Measurements from ENCODE around the gene EIF3A.
A peak's percentile ranks its signal among the peaks of the same experiment; 100 is the strongest.

The EIF3A gene, protein sequence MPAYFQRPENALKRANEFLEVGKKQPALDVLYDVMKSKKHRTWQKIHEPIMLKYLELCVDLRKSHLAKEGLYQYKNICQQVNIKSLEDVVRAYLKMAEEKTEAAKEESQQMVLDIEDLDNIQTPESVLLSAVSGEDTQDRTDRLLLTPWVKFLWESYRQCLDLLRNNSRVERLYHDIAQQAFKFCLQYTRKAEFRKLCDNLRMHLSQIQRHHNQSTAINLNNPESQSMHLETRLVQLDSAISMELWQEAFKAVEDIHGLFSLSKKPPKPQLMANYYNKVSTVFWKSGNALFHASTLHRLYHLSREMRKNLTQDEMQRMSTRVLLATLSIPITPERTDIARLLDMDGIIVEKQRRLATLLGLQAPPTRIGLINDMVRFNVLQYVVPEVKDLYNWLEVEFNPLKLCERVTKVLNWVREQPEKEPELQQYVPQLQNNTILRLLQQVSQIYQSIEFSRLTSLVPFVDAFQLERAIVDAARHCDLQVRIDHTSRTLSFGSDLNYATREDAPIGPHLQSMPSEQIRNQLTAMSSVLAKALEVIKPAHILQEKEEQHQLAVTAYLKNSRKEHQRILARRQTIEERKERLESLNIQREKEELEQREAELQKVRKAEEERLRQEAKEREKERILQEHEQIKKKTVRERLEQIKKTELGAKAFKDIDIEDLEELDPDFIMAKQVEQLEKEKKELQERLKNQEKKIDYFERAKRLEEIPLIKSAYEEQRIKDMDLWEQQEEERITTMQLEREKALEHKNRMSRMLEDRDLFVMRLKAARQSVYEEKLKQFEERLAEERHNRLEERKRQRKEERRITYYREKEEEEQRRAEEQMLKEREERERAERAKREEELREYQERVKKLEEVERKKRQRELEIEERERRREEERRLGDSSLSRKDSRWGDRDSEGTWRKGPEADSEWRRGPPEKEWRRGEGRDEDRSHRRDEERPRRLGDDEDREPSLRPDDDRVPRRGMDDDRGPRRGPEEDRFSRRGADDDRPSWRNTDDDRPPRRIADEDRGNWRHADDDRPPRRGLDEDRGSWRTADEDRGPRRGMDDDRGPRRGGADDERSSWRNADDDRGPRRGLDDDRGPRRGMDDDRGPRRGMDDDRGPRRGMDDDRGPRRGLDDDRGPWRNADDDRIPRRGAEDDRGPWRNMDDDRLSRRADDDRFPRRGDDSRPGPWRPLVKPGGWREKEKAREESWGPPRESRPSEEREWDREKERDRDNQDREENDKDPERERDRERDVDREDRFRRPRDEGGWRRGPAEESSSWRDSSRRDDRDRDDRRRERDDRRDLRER (N-terminal part only)

DNA sequence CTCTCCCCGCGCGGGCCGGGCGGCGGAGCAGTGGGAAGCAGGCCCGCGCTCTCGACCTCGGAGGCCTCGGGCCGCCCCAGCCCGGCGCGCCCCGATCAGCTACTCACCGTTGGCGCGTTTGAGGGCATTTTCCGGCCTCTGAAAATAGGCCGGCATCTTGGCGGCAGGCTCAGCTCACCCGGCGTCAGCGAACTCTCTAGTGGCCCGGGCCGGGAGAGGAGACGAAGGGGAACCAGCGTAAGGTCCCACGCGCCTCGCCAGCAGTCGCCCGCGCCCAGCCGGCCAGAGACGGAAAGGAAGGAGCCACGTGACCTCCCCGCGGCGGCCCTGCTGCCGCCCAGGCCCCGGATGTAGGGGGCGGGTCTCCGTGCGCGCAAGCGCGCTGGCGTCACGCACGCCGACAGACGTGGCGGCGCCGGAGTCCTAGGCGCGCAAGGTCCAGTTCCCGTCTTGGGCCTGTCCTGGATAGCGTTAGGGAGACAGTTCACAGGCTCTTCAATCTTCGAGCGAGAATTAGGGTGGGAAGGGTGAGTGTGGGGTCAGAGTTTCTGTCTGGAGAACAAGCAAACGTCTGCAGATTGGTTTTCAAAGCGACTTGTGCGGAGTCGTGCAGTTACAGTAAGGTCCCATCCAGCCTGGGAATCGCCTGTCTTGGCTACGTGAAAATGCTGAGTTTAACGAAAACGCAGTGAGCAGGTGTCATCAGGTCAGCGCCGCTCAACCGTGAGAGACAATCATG is at the start of gene EIF3A:
TSS of gene EIF3A (minus strand) at position 297 of the 739 bp plus-strand sequence. CDS start at position 156, 141 bp downstream.
- Histone ChIP-seq H3K27me3 (ENCODE audit: control insufficient read depth in 1 of 2, insufficient read depth in 2 of 2, low read length in 2 of 2) (no peaks in the 10 kb centered on the region), H3K4me1 (ENCODE audit: control insufficient read depth, insufficient read depth, low read length) (no peaks in the 10 kb centered on the region), H3K4me3 (ENCODE audit: low read length in 2 of 2) (peak within 1 kb of the TSS; percentile 88 to 91), H3K9me3 (ENCODE audit: control insufficient read depth in 2 of 2, low read length in 2 of 2) (no peaks in the 10 kb centered on the region), H3K9ac (ENCODE audit: low read length in 2 of 2) (peak within 1 kb of the TSS; percentile 98 to 99), H3K27ac (ENCODE audit: low read length) (peak within 1 kb of the TSS; percentile 95), H3K36me3 (ENCODE audit: control insufficient read depth in 2 of 2, insufficient read depth in 2 of 2, low read length in 2 of 2) (no peaks in the 10 kb centered on the region)

DNA sequence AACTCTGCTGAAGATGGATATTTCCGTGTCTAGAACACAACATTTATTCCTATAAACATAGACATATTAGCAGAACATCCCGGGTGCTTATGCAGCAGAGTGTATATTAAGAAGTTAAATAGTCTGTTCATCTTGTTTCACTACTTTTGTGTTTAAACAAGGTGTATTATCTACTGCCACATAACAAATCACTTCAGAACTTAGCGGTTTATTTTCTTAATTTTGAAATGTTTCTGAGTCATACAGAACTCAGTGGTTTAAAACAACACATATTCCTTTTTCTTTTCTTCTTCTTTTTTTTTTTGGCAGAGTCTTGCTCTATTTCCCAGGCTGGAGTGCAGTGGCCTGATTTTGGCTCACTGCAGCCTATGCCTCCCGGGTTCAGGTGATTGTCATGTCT is 49.1 kb upstream of the EIF3A start:
- Histone ChIP-seq H3K27me3 (ENCODE audit: control insufficient read depth in 1 of 2, insufficient read depth in 2 of 2, low read length in 2 of 2) (no peaks in the 10 kb centered on the region), H3K9ac (ENCODE audit: low read length in 2 of 2) (no peak overlapping the region), H3K9me3 (ENCODE audit: control insufficient read depth in 2 of 2, low read length in 2 of 2) (no peaks in the 10 kb centered on the region), H3K27ac (ENCODE audit: low read length) (no peak overlapping the region), H3K4me1 (ENCODE audit: control insufficient read depth, insufficient read depth, low read length) (peaks cover 3% of the 10 kb centered on the region), H3K36me3 (ENCODE audit: control insufficient read depth in 2 of 2, insufficient read depth in 2 of 2, low read length in 2 of 2) (peaks cover 36 to 40% of the 10 kb centered on the region in 2 donors), H3K4me3 (ENCODE audit: low read length in 2 of 2) (no peak overlapping the region)

DNA sequence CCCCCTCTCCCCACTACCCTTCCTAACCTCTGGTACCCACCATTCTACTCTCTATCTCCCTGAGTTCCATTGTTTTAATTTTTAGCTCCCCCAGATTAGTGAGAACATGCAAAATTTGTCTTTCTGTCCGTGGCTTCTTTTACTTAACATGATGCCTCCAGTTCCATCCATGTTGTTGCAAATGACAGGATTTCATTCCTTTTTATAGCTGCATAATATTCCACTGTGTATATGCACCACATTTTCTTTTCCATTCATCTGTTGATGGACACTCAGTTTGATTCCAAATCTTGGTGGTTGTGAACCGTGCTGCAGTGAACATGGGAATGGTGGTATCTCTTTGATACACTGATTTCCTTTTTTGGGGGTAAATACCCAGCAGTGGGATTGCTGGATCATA is 45.3 kb upstream of the EIF3A start:
- Histone ChIP-seq H3K9me3 (ENCODE audit: control insufficient read depth in 2 of 2, low read length in 2 of 2) (no peaks in the 10 kb centered on the region), H3K9ac (ENCODE audit: low read length in 2 of 2) (no peak overlapping the region), H3K36me3 (ENCODE audit: control insufficient read depth in 2 of 2, insufficient read depth in 2 of 2, low read length in 2 of 2) (peaks cover 22 to 23% of the 10 kb centered on the region in 2 donors), H3K27ac (ENCODE audit: low read length) (no peak overlapping the region), H3K27me3 (ENCODE audit: control insufficient read depth in 1 of 2, insufficient read depth in 2 of 2, low read length in 2 of 2) (no peaks in the 10 kb centered on the region), H3K4me3 (ENCODE audit: low read length in 2 of 2) (no peak overlapping the region), H3K4me1 (ENCODE audit: control insufficient read depth, insufficient read depth, low read length) (no peaks in the 10 kb centered on the region)

DNA sequence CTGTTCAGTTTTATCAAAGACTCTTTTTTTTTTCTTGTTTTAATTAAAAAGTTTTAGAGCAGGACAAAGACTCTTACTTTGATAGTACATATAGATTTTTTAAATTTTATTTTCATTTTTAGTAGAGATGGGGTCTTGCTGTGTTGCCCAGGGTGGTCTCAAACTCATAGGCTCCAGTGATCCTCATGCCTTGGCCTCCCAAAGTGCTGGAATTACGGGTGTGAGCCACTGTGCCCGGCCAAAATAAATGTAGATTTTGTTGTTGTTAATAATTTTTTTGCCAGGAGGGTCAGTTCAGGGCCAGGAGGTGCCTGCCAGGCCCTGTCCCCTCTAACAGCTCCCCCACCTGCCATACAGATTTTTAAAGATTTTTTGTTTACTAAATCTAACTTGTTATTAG is 40.3 kb upstream of the EIF3A start:
- Histone ChIP-seq H3K27ac (ENCODE audit: low read length) (peak overlapping the region; percentile 31), H3K4me3 (ENCODE audit: low read length in 2 of 2) (no peak overlapping the region), H3K36me3 (ENCODE audit: control insufficient read depth in 2 of 2, insufficient read depth in 2 of 2, low read length in 2 of 2) (peaks cover 7 to 18% of the 10 kb centered on the region in 2 donors), H3K9ac (ENCODE audit: low read length in 2 of 2) (no peak overlapping the region), H3K4me1 (ENCODE audit: control insufficient read depth, insufficient read depth, low read length) (peaks cover 4% of the 10 kb centered on the region), H3K9me3 (ENCODE audit: control insufficient read depth in 2 of 2, low read length in 2 of 2) (no peaks in the 10 kb centered on the region), H3K27me3 (ENCODE audit: control insufficient read depth in 1 of 2, insufficient read depth in 2 of 2, low read length in 2 of 2) (no peaks in the 10 kb centered on the region)

DNA sequence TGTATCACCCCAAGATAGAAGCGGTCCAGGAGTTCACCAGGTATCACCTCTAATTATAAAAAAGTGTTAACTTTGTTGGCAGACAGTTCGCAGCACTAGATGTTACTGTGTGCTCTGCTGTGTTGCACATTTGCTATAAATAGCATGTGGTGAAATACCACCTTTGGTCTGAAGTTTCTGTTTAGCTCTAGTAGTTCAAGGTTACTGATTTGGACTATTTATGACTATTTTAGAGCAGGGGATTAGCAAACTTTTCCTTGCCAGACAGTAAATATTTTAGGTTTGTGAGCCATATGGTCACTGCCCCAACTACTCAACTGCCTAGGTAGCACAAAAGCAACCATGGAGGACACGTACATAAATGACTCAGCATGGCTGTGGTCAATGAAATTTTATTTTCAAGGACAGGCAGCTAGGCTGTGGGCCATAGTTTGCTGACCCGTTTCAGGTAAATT is 39.8 kb upstream of the EIF3A start:
- peaks cover 4% of the 10 kb centered on the region for H3K4me1 ChIP-seq (ENCODE audit: control insufficient read depth, insufficient read depth, low read length)
- no peak overlapping the region for H3K9ac ChIP-seq (ENCODE audit: low read length in 2 of 2)
- H3K27ac ChIP-seq (ENCODE audit: low read length): peak overlapping the region; percentile 31
- H3K9me3 ChIP-seq (ENCODE audit: control insufficient read depth in 2 of 2, low read length in 2 of 2): no peaks in the 10 kb centered on the region
- H3K36me3 ChIP-seq (ENCODE audit: control insufficient read depth in 2 of 2, insufficient read depth in 2 of 2, low read length in 2 of 2): peaks cover 5 to 18% of the 10 kb centered on the region in 2 donors
- no peaks in the 10 kb centered on the region for H3K27me3 ChIP-seq (ENCODE audit: control insufficient read depth in 1 of 2, insufficient read depth in 2 of 2, low read length in 2 of 2)
- H3K4me3 ChIP-seq (ENCODE audit: low read length in 2 of 2): no peak overlapping the region

DNA sequence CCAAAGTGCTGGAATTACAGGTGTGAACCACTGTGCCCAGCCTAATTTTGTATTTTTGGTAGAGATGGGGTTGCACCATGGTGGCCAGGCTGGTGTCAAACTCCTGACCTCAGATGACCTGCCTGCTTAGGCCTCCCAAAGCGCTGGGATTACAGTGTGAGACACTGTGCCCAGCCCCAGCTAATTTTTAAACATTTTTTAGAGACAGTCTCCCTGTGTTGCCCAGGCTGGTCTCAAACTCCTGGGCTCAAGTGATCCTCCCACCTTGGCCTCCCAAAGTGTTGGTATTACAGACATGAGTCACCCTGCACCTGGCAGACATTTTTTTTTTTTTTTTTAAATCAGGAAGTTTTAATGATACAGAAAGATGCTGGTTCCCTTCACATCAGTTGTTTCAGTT is 38.8 kb upstream of the EIF3A start:
- Histone ChIP-seq H3K36me3 (ENCODE audit: control insufficient read depth in 2 of 2, insufficient read depth in 2 of 2, low read length in 2 of 2) (peaks cover 5 to 16% of the 10 kb centered on the region in 2 donors), H3K9ac (ENCODE audit: low read length in 2 of 2) (no peak overlapping the region), H3K4me3 (ENCODE audit: low read length in 2 of 2) (no peak overlapping the region), H3K27me3 (ENCODE audit: control insufficient read depth in 1 of 2, insufficient read depth in 2 of 2, low read length in 2 of 2) (no peaks in the 10 kb centered on the region), H3K27ac (ENCODE audit: low read length) (no peak overlapping the region), H3K9me3 (ENCODE audit: control insufficient read depth in 2 of 2, low read length in 2 of 2) (no peaks in the 10 kb centered on the region), H3K4me1 (ENCODE audit: control insufficient read depth, insufficient read depth, low read length) (peaks cover 6% of the 10 kb centered on the region)

DNA sequence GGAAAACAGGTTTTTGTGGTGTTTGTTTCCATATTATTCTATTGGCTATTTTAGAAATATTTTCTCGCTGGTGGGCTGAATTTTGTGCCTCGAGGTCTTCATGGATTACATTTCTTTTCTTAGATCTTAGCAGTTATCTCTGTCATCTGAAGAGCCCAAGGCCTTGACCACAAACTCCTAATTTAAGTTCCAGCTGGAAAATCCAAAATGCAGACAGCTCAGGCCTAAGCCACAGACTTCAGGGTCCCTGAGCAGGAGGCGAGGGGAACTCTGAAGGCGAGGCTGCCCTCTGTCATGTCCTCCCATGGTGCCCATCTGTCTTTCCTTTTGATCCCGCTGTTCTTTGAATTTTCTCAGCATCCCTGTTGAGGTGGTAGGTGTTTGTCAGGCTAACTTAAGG is 37.6 kb upstream of the EIF3A start:
- no peak overlapping the region for H3K4me3 ChIP-seq (ENCODE audit: low read length in 2 of 2)
- peaks cover 12% of the 10 kb centered on the region for H3K4me1 ChIP-seq (ENCODE audit: control insufficient read depth, insufficient read depth, low read length)
- H3K27ac ChIP-seq (ENCODE audit: low read length): no peak overlapping the region
- H3K36me3 ChIP-seq (ENCODE audit: control insufficient read depth in 2 of 2, insufficient read depth in 2 of 2, low read length in 2 of 2): peaks cover 5 to 19% of the 10 kb centered on the region in 2 donors
- no peak overlapping the region for H3K9ac ChIP-seq (ENCODE audit: low read length in 2 of 2)
- H3K27me3 ChIP-seq (ENCODE audit: control insufficient read depth in 1 of 2, insufficient read depth in 2 of 2, low read length in 2 of 2): no peaks in the 10 kb centered on the region
- H3K9me3 ChIP-seq (ENCODE audit: control insufficient read depth in 2 of 2, low read length in 2 of 2): no peaks in the 10 kb centered on the region

DNA sequence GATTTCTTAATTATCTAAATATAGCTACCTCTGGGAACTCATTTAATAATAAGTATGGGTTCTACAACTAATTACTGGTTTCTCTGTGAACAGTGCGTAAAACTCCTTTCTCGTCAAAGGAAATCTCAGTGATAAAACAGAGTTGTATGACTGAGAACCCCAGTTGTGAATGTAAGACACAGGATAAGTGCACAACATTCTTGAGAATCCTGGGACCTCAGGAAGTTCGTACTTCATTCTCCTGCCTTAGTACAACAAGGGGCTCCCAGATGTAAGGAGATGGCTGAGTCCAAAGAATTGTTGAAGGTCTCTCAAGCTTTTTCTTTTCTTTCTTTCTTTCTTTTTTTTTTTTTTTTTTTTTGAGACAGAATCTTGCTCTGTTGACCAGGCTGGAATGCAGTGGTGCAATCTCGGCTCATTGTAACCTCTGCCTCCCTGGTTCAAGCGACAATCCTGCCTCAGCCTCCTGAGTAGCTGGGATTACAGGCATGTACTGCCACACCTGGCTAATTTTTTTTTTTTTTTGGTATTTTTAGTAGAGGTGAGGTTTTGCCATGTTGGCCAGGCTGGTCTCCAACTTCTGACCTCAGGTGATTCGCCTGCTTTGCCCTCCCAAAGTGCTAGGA is 35.8 kb upstream of the EIF3A start:
- Histone ChIP-seq H3K36me3 (ENCODE audit: control insufficient read depth in 2 of 2, insufficient read depth in 2 of 2, low read length in 2 of 2) (peaks cover 10 to 23% of the 10 kb centered on the region in 2 donors), H3K27ac (ENCODE audit: low read length) (no peak overlapping the region), H3K4me1 (ENCODE audit: control insufficient read depth, insufficient read depth, low read length) (peaks cover 12% of the 10 kb centered on the region), H3K27me3 (ENCODE audit: control insufficient read depth in 1 of 2, insufficient read depth in 2 of 2, low read length in 2 of 2) (no peaks in the 10 kb centered on the region), H3K9me3 (ENCODE audit: control insufficient read depth in 2 of 2, low read length in 2 of 2) (no peaks in the 10 kb centered on the region), H3K9ac (ENCODE audit: low read length in 2 of 2) (no peak overlapping the region), H3K4me3 (ENCODE audit: low read length in 2 of 2) (no peak overlapping the region)

DNA sequence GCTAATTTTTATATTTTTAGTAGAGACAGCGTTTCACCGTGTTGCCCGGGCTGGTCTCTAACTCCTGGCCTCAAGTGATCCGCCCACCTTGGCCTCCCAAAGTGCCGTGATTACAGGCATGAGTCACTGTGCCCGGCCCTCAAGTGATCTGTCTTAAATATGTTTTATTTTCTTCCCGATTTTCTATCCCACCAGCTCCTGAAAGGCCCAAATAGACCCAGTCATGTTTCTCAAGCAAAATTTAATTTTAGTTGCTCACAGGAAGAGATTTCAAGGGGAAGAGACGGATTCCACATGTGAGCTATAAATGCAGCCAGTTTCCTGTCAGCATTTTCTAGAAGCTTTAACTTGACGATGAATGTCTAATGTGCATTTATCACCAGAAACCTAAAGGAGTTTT is 35.3 kb upstream of the EIF3A start:
- Histone ChIP-seq H3K27me3 (ENCODE audit: control insufficient read depth in 1 of 2, insufficient read depth in 2 of 2, low read length in 2 of 2) (no peaks in the 10 kb centered on the region), H3K4me1 (ENCODE audit: control insufficient read depth, insufficient read depth, low read length) (peaks cover 12% of the 10 kb centered on the region), H3K4me3 (ENCODE audit: low read length in 2 of 2) (no peak overlapping the region), H3K36me3 (ENCODE audit: control insufficient read depth in 2 of 2, insufficient read depth in 2 of 2, low read length in 2 of 2) (peaks cover 10 to 23% of the 10 kb centered on the region in 2 donors), H3K9ac (ENCODE audit: low read length in 2 of 2) (no peak overlapping the region), H3K9me3 (ENCODE audit: control insufficient read depth in 2 of 2, low read length in 2 of 2) (no peaks in the 10 kb centered on the region), H3K27ac (ENCODE audit: low read length) (no peak overlapping the region)
